Keratinocyte (primary cell): ENCODE results near the gene CELF2. TPM values are rescaled to one million over a fixed set of nuclear protein-coding genes. Genes with fewer than 3 reads are reported as not detected.

Source experiments
- DNase-seq: peaks from one replicate; pipeline ENCODE4 v3.0.0-alpha.2; 2011; ENCODE audit warnings: low read depth, missing footprints, low spot score
- FAIRE-seq: peaks from 2 replicates; lab custom pipeline; 2011; peaks lifted over from hg19 to GRCh38; lab: Jason Lieb, UNC
- H2AFZ ChIP-seq: 2 replicates; pipeline ENCODE4 v1.6.0; 2012; ENCODE audit warnings: low read length, control low read depth, inconsistent platforms; ENCODE audit not compliant: control insufficient read depth
- H3K27ac ChIP-seq: 2 replicates; pipeline ENCODE4 v1.5.1; 2011; ENCODE audit warnings: low read length; ENCODE audit not compliant: control insufficient read depth, insufficient read depth
- H3K27me3 ChIP-seq: 3 replicates; pipeline ENCODE4 v1.6.0; 2011; ENCODE audit warnings: low read length; ENCODE audit not compliant: control insufficient read depth, insufficient read depth; ENCODE audit errors: extremely low read depth
- H3K36me3 ChIP-seq, 2 experiments: 2 replicates in 1 of 2; 3 replicates in 1 of 2; pipeline ENCODE4 v1.5.1; 2011; ENCODE audit warnings: low read length in 2 of 2, mild to moderate bottlenecking in 1 of 2; ENCODE audit not compliant: control insufficient read depth in 2 of 2, insufficient read depth in 2 of 2; ENCODE audit errors: extremely low read depth in 1 of 2
- H3K4me1 ChIP-seq: 3 replicates; pipeline ENCODE4 v1.5.1; 2011; ENCODE audit warnings: low read length; ENCODE audit not compliant: control insufficient read depth, insufficient read depth; ENCODE audit errors: extremely low read depth
- H3K4me2 ChIP-seq: 3 replicates; pipeline ENCODE4 v1.6.0; 2011; ENCODE audit warnings: low read depth, low read length; ENCODE audit not compliant: control insufficient read depth, insufficient read depth; ENCODE audit errors: extremely low read depth
- H3K4me3 ChIP-seq, 3 experiments: fragments of 200-600 bp in 1 of 3; sonication (generic) in 1 of 3; 2 replicates in 2 of 3; 3 replicates in 1 of 3; pipeline ENCODE4 v1.5.1; 2011 to 2016; ENCODE audit warnings: low read length in 3 of 3, mild to moderate bottlenecking in 3 of 3, control low read depth in 2 of 3, inconsistent platforms in 1 of 3, low read depth in 1 of 3, mixed read lengths in 1 of 3, mixed run types in 1 of 3, moderate library complexity in 1 of 3; ENCODE audit not compliant: control insufficient read depth in 2 of 3, insufficient read depth in 2 of 3; ENCODE audit errors: extremely low read depth in 1 of 3
- H3K79me2 ChIP-seq: 2 replicates; pipeline ENCODE4 v1.6.0; 2012; ENCODE audit warnings: low read length; ENCODE audit not compliant: control insufficient read depth, insufficient read depth
- H3K9ac ChIP-seq: 3 replicates; pipeline ENCODE4 v1.6.0; 2011; ENCODE audit warnings: low read length; ENCODE audit not compliant: control insufficient read depth, insufficient read depth; ENCODE audit errors: extremely low read depth
- H3K9me1 ChIP-seq: 3 replicates; pipeline ENCODE4 v1.6.0; 2011; ENCODE audit warnings: low read length; ENCODE audit not compliant: control insufficient read depth, insufficient read depth; ENCODE audit errors: extremely low read depth
- H3K9me3 ChIP-seq: 2 replicates; pipeline ENCODE4 v1.5.1; 2012; ENCODE audit warnings: low read depth, low read length; ENCODE audit not compliant: control insufficient read depth
- H4K20me1 ChIP-seq: 3 replicates; pipeline ENCODE4 v1.6.0; 2011; ENCODE audit warnings: low read length; ENCODE audit not compliant: control insufficient read depth, insufficient read depth; ENCODE audit errors: extremely low read depth
- CTCF ChIP-seq, 3 experiments: IDR thresholded peaks in 1 of 3; conservative IDR thresholded peaks in 1 of 3; optimal IDR thresholded peaks in 1 of 3; 2 replicates in 2 of 3; 3 replicates in 1 of 3; pipeline versions ENCODE3 to v1.5.1; 2011; ENCODE audit warnings: low read length in 3 of 3, mild to moderate bottlenecking in 3 of 3, moderate library complexity in 2 of 3, control low read depth in 1 of 3, inconsistent platforms in 1 of 3; ENCODE audit not compliant: insufficient read depth in 2 of 3; ENCODE audit errors: extremely low read depth in 1 of 3
- EZH2 ChIP-seq: IDR thresholded peaks from one replicate; pipeline ENCODE4 v1.6.1; 2012; ENCODE audit warnings: inconsistent platforms, mild to moderate bottlenecking, low read length, moderate library complexity
- dilution Hi-C: fragments of 300-500 bp; cut with MboI; formaldehyde crosslinking; loops from one replicate; pipeline ENCODE4 v1.7.0; 2020; ENCODE audit warnings: low sequenced_read_pairs; ENCODE audit not compliant: extremely low pct_ligation_motif_present
- polyA plus RNA-seq, 5 experiments: library from polyadenylated mRNA; depleted of rRNA in 3 of 5; stranded (reverse) in 3 of 5; stranded (forward) in 1 of 5; unstranded in 1 of 5; fragments of >200 nt; gene quantifications; 1 replicate in 1 of 5; 2 replicates in 3 of 5; 3 replicates in 1 of 5; pipeline versions ENCODE4 v1.2.1 to v1.2.3, GENCODE V29; 2011 to 2012; ENCODE audit warnings: missing spikeins in 2 of 5, low read depth in 1 of 5, low replicate concordance in 1 of 5

CELF2 gene
- polyA plus RNA-seq, 1 donor (not counting 4 experiments of a cell fraction or from before 2014, with no cell fraction given): 9.8 TPM

- FAIRE-seq: no peak
- TF ChIP-seq CTCF (optimal IDR thresholded peaks at IDR 0.05 in 1 of 3, IDR thresholded peaks at IDR 0.05 in 1 of 3, conservative IDR thresholded peaks at IDR 0.05 in 1 of 3; ENCODE audit: extremely low read depth in 1 of 3, insufficient read depth in 2 of 3, low read length in 3 of 3) (no peak), EZH2 (no peak)
- Histone ChIP-seq H3K4me1 (no peaks in the 10 kb centered on the region), H3K4me2 (no peak overlapping the region), H3K27ac (no peak overlapping the region), H3K9ac (no peak overlapping the region), H3K36me3 (no peaks in the 10 kb centered on the region), H3K79me2 (no peaks in the 10 kb centered on the region), H3K9me3 (no peaks in the 10 kb centered on the region), H3K27me3 (no peaks in the 10 kb centered on the region), H4K20me1 (no peaks in the 10 kb centered on the region), H3K9me1 (no peaks in the 10 kb centered on the region), H2AFZ (no peak overlapping the region), H3K4me3 (no peak overlapping the region)
- DNase-seq: no peak
- dilution Hi-C loops: no loop called here
These were observed 191.5 kb downstream of the CELF2 start for GRCh38 chr10:11208908-11209829.

- no peak overlapping the region for H3K9ac ChIP-seq
- H3K9me3 ChIP-seq: no peaks in the 10 kb centered on the region
- no peak overlapping the region for H3K4me3 ChIP-seq
- no peaks in the 10 kb centered on the region for H3K36me3 ChIP-seq
- no peaks in the 10 kb centered on the region for H3K9me1 ChIP-seq
- TF ChIP-seq EZH2 (no peak), CTCF (optimal IDR thresholded peaks at IDR 0.05 in 1 of 3, IDR thresholded peaks at IDR 0.05 in 1 of 3, conservative IDR thresholded peaks at IDR 0.05 in 1 of 3; ENCODE audit: extremely low read depth in 1 of 3, insufficient read depth in 2 of 3, low read length in 3 of 3) (no peak)
- H3K79me2 ChIP-seq: no peaks in the 10 kb centered on the region
- no peaks in the 10 kb centered on the region for H3K4me1 ChIP-seq
- H3K4me2 ChIP-seq: no peak overlapping the region
- DNase-seq (no peak), FAIRE-seq (no peak)
- no peak overlapping the region for H2AFZ ChIP-seq
- H3K27ac ChIP-seq: no peak overlapping the region
- H4K20me1 ChIP-seq: no peaks in the 10 kb centered on the region
- dilution Hi-C loops: no loop called here
- no peaks in the 10 kb centered on the region for H3K27me3 ChIP-seq
These were observed 192.1 kb downstream of the CELF2 start for GRCh38 chr10:11209830-11210181.
